Measurements from ENCODE around the gene CHCT1. TPM values are rescaled to one million over a fixed set of nuclear protein-coding genes. Genes with fewer than 3 reads are reported as not detected.

Gene CHCT1
- total and polyA plus RNA-seq, 2 of the 8 experiments (the other 6 are each of a cell fraction or from before 2014, with no cell fraction given), result 0.06 TPM; not detected in 1

DNA sequence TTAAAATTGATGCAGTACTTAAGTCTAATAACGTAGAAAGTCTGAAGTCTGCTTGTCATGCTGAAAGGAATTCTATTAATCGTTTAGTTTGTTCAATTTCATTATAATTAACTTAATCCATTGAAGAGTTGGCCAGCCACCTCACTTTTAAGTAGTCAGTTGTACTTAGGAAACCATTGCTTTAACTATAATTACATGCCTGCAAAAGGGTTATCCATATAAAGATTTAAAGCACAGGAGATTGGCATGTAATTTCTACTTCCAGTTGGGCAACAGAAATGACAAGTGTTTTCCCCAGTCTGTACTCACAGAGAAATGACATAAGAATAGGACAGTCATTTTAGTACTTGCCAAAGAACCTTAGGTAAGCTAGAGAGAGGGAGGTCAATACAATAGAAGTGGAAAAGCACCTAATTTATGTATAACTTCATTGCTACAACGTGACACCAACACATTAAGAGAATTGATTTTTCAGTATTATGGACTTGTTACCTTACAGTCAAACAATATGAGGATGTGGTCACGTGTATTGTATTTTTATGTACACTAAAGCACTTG lies 26.7 kb upstream of the CHCT1 start:
- ChIA-PET POLR2A (ENCODE audit: partially characterized antibody) (interaction anchor here (2.7 kb wide), 1 partner anchor 11 kb away, joined by 8 read pairs; no protein-coding TSS in a partner anchor), CTCF (ENCODE audit: partially characterized antibody) (interaction anchor here (0.8 to 1.6 kb wide), 4 partner anchors 9 to 164 kb away, joined by 3 to 6 read pairs (median 3); no protein-coding TSS in a partner anchor)
- Histone ChIP-seq H3K79me2 (ENCODE audit: control insufficient read depth in 1 of 2, insufficient read depth in 2 of 2, low read length in 2 of 2) (peaks cover under 1 to 10% of the 10 kb centered on the region in 2 experiments; a peak in 3 of 4 replicates), H2BK120ac (replicated peaks; ENCODE audit: low read depth, low read length) (no peak overlapping the region), H4K5ac (ENCODE audit: insufficient read length, low read depth, low read length) (no peak overlapping the region), H3K23me2 (ENCODE audit: low read depth, low read length) (peaks cover 13% of the 10 kb centered on the region), H3K27me3 (replicated peaks in 1 of 4; ENCODE audit: control insufficient read depth in 3 of 4, extremely low read depth in 1 of 4, insufficient read depth in 3 of 4, low read length in 3 of 4) (no peaks in the 10 kb centered on the region), H2AFZ (ENCODE audit: low read length) (no peak overlapping the region), H3K14ac (ENCODE audit: insufficient read length) (no peak overlapping the region), H2BK5ac (ENCODE audit: low read depth, low read length) (no peak overlapping the region), H3K36me3 (ENCODE audit: control insufficient read depth in 2 of 4, insufficient read depth in 4 of 4, low read length in 3 of 4) (no peaks in the 10 kb centered on the region), H3K79me1 (ENCODE audit: low read depth, low read length) (no peaks in the 10 kb centered on the region), H2AK5ac (ENCODE audit: low read depth, low read length) (no peak overlapping the region), H3K4me2 (ENCODE audit: insufficient read depth in 1 of 2, low read depth in 2 of 2, low read length in 2 of 2) (no peak overlapping the region), H3K4me1 (replicated peaks in 1 of 4; ENCODE audit: control insufficient read depth in 3 of 4, insufficient read depth in 4 of 4, low read length in 3 of 4) (no peaks in the 10 kb centered on the region; a peak in 2 of 7 replicates), H3K9ac (replicated peaks in 1 of 4; ENCODE audit: extremely low read depth in 1 of 4, low read depth in 3 of 4, low read length in 3 of 4) (no peak overlapping the region), H2BK20ac (ENCODE audit: low read length) (no peak overlapping the region), H3K27ac (ENCODE audit: low read depth, low read length) (no peak overlapping the region), H4K8ac (ENCODE audit: extremely low read depth, insufficient read depth, low read length) (no peak overlapping the region), H3K18ac (ENCODE audit: extremely low read depth, low read length) (no peak overlapping the region), H3K56ac (replicated peaks; ENCODE audit: insufficient read length, low read depth, low read length) (no peak overlapping the region), H4K20me1 (replicated peaks in 1 of 2; ENCODE audit: control insufficient read depth in 1 of 2, insufficient read depth in 2 of 2, low read length in 2 of 2) (no peaks in the 10 kb centered on the region), H2BK12ac (ENCODE audit: low read depth, low read length) (no peak overlapping the region), H4K91ac (replicated peaks; ENCODE audit: insufficient read length, low read length) (no peak overlapping the region), H3K4ac (replicated peaks; ENCODE audit: insufficient read length, low read depth, low read length) (no peak overlapping the region), H3K9me3 (ENCODE audit: insufficient read depth in 2 of 2, low read depth in 1 of 2, low read length in 1 of 2) (no peaks in the 10 kb centered on the region), H3K4me3 (ENCODE audit: extremely low read depth in 1 of 4, insufficient read depth in 2 of 4, low read depth in 3 of 4, low read length in 4 of 4) (no peak overlapping the region), H3K23ac (ENCODE audit: insufficient read length) (no peak overlapping the region), H2BK15ac (ENCODE audit: low read length) (no peak overlapping the region)
- WGBS, 2 experiments (ENCODE audit: extremely low coverage in 1 of 2, insufficient coverage in 1 of 2, insufficient read length in 1 of 2, insufficient replicate concordance in 2 of 2, low coverage in 1 of 2, low lambda C conversion rate in 2 of 2, missing lambda C conversion rate in 1 of 2), result 87% methylated on average over 4 of the region's 4 CpGs; no CpG with 5 or more reads in 1 of the 2 experiments
- TF ChIP-seq ZNF274 (IDR thresholded peaks at IDR 0.05; ENCODE audit: borderline replicate concordance, extremely low read depth, low read length) (no peak), EGR1 (IDR thresholded peaks at IDR 0.05; ENCODE audit: borderline replicate concordance, low read depth, low read length) (no peak), POLR2A (IDR thresholded peaks at IDR 0.05; ENCODE audit: control extremely low read depth in 1 of 2, low read depth in 2 of 2, low read length in 2 of 2) (no peak), KDM5A (IDR thresholded peaks at IDR 0.05; ENCODE audit: low read length) (no peak), CBX8 (IDR thresholded peaks at IDR 0.05; ENCODE audit: borderline replicate concordance, low read depth, low read length) (no peak), JUND (IDR thresholded peaks at IDR 0.05; ENCODE audit: low read length) (no peak)
- TF ChIP-seq, protein P1, sequence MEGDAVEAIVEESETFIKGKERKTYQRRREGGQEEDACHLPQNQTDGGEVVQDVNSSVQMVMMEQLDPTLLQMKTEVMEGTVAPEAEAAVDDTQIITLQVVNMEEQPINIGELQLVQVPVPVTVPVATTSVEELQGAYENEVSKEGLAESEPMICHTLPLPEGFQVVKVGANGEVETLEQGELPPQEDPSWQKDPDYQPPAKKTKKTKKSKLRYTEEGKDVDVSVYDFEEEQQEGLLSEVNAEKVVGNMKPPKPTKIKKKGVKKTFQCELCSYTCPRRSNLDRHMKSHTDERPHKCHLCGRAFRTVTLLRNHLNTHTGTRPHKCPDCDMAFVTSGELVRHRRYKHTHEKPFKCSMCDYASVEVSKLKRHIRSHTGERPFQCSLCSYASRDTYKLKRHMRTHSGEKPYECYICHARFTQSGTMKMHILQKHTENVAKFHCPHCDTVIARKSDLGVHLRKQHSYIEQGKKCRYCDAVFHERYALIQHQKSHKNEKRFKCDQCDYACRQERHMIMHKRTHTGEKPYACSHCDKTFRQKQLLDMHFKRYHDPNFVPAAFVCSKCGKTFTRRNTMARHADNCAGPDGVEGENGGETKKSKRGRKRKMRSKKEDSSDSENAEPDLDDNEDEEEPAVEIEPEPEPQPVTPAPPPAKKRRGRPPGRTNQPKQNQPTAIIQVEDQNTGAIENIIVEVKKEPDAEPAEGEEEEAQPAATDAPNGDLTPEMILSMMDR (IDR thresholded peaks at IDR 0.05; ENCODE audit: control extremely low read depth in 1 of 3, insufficient read depth in 1 of 3, low read depth in 1 of 3, low read length in 3 of 3), result no peak
- DNase-seq (ENCODE audit: low read depth in 1 of 2, low spot score in 2 of 2) (no peak), FAIRE-seq (no peak)

Data from H1 (cell line).